Upper lobe of left lung (tissue), 6 donors: ENCODE data around the gene SYP. TPM values are rescaled to one million over a fixed set of nuclear protein-coding genes. Genes with fewer than 3 reads are reported as not detected.

Source experiments
- ATAC-seq, 2 donors: fragments of 200-7000 bp; cut with Tn5 transposase; one replicate each; pipeline ENCODE4 v1.9.1; 2022; ENCODE audit warnings: mild to moderate bottlenecking in 2 of 2, moderate library complexity in 2 of 2; ENCODE audit not compliant: low FRiP score in 2 of 2
- DNase-seq, 2 donors: peaks; one replicate each; pipeline ENCODE4 v3.0.0-alpha.2; 2019 to 2020
- H3K27ac ChIP-seq, 4 donors: fragments of 200-600 bp; sonication (generic); one replicate each; pipeline ENCODE4 v1.5.1; 2016 to 2019
- H3K27me3 ChIP-seq, 4 donors: fragments of 200-600 bp; sonication (generic); one replicate each; pipeline ENCODE4 v1.5.1; 2017 to 2019
- H3K36me3 ChIP-seq, 4 donors: fragments of 200-600 bp; sonication (generic); one replicate each; pipeline ENCODE4 v1.5.1; 2016 to 2019
- H3K4me1 ChIP-seq, 4 donors: fragments of 200-600 bp; sonication (generic); one replicate each; pipeline ENCODE4 v1.5.1; 2018 to 2019
- H3K4me3 ChIP-seq, 4 donors: fragments of 200-600 bp; sonication (generic); one replicate each; pipeline ENCODE4 v1.5.1; 2017 to 2019; ENCODE audit warnings: mild to moderate bottlenecking in 2 of 4, moderate library complexity in 1 of 4
- H3K9me3 ChIP-seq, 4 donors: fragments of 200-600 bp; sonication (generic); one replicate each; pipeline ENCODE4 v1.5.1; 2018 to 2019
- EP300 ChIP-seq, 4 donors: sonication (generic); formaldehyde crosslinking; IDR thresholded peaks; one replicate each; pipeline ENCODE4 v1.5.1; 2017; ENCODE audit warnings: antibody characterized with exemption in 4 of 4, control low read depth in 2 of 4
- POLR2A ChIP-seq, 4 donors: fragments of 450-650 bp; IDR thresholded peaks; one replicate each; pipeline ENCODE4 v1.5.1; 2016 to 2017; ENCODE audit warnings: antibody characterized with exemption in 4 of 4, mild to moderate bottlenecking in 2 of 4
- POLR2AphosphoS5 ChIP-seq, 2 donors: sonication (generic); formaldehyde crosslinking; IDR thresholded peaks; one replicate each; pipeline ENCODE4 v1.5.1; 2017; ENCODE audit warnings: antibody characterized with exemption in 2 of 2
- WGBS, 2 donors: methylation state at CpG; one replicate each; pipeline ENCODE4 v1.1.5; 2017 to 2018; 5-methylcytosine and 5-hydroxymethylcytosine counted together
- total RNA-seq, 6 donors: library from RNA; depleted of rRNA in 4 of 6; stranded (reverse); fragments of >200 nt in 4 of 6; gene quantifications; one replicate each; pipeline versions ENCODE4 v1.1.0 to v1.2.1, GENCODE V29; 2016 to 2021
- TF ChIP-seq, protein P1 (sequence below), 6 experiments: fragments of 450-650 bp in 4 of 6; fragments of 200-600 bp in 2 of 6; sonication (generic) in 2 of 6; IDR thresholded peaks; one replicate each; pipeline ENCODE4 v1.5.1; 2016 to 2019; ENCODE audit warnings: antibody characterized with exemption in 6 of 6
- donor health status: DM: no; HTN: no; CAD: no; lungs with moderate emphysema.
- donor health status: DM: no; HTN: yes; CAD: no; lungs with severe emphysema.

Gene SYP
- total RNA-seq, 6 donors from 2014 or later: 2.1 to 8.0 (median 4.3) TPM

DNA sequence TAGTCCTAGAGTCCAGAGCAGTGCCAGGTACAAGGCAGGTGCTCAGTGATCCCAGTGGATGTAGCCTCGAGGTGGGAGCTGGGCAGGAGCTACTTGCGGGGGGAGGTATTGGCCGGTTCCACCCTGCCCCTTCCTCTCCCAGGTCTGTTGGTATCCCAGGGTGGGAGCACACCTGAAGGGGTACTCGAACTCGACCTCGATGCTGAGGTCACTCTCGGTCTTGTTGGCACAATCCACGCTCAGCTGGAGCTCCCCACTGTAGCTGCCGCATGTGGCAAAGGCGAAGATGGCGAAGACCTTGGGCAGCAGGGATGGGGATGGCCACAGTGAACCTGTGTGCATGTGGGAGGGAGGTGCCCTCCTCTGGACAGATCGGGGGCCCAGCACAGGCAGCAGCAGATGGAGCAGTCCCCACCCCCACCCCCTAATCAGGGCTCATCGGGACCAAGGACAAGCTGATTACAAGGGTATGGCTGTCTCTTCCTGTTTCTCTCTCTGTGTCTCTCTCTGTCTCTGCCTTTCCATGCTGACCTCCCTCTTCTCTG lies 2.4 kb downstream of the SYP start:
- ATAC-seq (no peak), DNase-seq (no peak)
- no peaks in the 10 kb centered on the region for H3K9me3 ChIP-seq
- WGBS, 2 donors: 82% methylated on average over 12 of the region's 13 CpGs; no CpG with 5 or more reads in 1 of the 2 donors
- H3K27ac ChIP-seq: no peak overlapping the region
- no peak for TF ChIP-seq EP300 (IDR thresholded peaks at IDR 0.05)
- H3K36me3 ChIP-seq: no peaks in the 10 kb centered on the region
- peaks cover 0 to 17% (median 6%) of the 10 kb centered on the region in 4 donors for H3K4me1 ChIP-seq
- H3K27me3 ChIP-seq: no peaks in the 10 kb centered on the region
- H3K4me3 ChIP-seq: no peak overlapping the region

DNA sequence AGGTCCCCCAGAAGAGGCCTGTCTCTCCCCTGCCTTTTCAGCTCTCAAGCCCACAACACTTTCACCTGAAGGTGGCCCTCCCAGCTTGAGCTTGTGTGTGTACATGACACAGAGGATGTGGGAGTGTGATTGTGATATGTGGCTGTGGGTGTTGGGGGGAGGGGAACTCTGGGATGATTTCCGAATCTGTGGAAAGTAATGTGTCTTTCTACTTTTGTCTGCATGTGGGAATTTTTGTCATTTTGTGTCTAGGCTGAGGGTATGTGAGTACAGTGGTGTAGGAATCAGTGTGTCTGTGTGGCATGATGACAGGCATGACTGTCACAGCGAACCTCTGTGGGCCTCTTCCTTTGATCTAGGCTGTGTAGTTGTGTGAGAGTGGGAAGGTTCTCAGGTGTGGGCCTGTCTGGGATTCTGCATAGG lies 6.4 kb downstream of the SYP start:
- no peaks in the 10 kb centered on the region for H3K36me3 ChIP-seq
- WGBS, 2 donors: 69% methylated on average over 2 of the region's 2 CpGs; no CpG with 5 or more reads in 1 of the 2 donors

DNA sequence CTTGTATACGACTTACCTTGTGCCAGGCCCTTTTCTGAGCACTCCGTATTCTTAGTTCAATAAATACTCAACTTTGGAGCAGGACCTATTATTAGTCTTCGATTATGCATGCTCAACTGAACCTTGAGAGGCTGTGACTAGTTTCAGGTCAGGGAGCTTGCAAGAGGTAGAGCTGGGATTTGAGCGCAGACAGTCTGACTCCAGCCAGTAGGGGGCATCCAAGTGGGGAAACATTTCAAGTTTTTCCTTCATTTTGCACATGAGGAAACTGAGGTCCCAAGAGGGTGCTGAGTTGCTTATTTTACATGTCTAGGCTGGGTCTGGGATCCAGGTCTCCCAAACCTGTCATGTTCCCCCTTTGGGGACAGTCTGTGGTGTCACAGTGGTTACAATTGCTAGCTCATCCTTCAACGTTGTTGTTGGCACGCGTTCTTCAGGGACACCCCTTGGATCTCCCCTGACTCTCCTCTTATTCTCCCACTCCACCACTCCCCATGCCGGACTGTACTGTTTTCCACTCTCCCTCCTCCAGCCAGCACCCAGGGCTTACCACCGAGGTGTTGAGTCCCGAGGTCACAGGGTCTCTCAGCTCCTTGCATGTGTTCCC lies 7.2 kb downstream of the SYP start:
- 66 to 71% methylated on average over 7 to 10 of the region's 10 CpGs for WGBS, 2 donors
- ATAC-seq: no peak
- DNase-seq: no peak
- Histone ChIP-seq H3K9me3 (no peaks in the 10 kb centered on the region), H3K36me3 (no peaks in the 10 kb centered on the region), H3K4me1 (peaks cover 6 to 8% (median 7%) of the 10 kb centered on the region in 4 donors), H3K27ac (no peak overlapping the region), H3K4me3 (no peak overlapping the region), H3K27me3 (no peaks in the 10 kb centered on the region)
- no peak for TF ChIP-seq EP300 (IDR thresholded peaks at IDR 0.05)
- TF ChIP-seq, protein P1, sequence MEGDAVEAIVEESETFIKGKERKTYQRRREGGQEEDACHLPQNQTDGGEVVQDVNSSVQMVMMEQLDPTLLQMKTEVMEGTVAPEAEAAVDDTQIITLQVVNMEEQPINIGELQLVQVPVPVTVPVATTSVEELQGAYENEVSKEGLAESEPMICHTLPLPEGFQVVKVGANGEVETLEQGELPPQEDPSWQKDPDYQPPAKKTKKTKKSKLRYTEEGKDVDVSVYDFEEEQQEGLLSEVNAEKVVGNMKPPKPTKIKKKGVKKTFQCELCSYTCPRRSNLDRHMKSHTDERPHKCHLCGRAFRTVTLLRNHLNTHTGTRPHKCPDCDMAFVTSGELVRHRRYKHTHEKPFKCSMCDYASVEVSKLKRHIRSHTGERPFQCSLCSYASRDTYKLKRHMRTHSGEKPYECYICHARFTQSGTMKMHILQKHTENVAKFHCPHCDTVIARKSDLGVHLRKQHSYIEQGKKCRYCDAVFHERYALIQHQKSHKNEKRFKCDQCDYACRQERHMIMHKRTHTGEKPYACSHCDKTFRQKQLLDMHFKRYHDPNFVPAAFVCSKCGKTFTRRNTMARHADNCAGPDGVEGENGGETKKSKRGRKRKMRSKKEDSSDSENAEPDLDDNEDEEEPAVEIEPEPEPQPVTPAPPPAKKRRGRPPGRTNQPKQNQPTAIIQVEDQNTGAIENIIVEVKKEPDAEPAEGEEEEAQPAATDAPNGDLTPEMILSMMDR (IDR thresholded peaks at IDR 0.05): peak in 5 of 6 experiments; percentile 18 to 47 (median 31)

More for the DNA sequence above, 6.4 kb downstream of the SYP start:
- Histone ChIP-seq H3K4me3 (no peak overlapping the region), H3K4me1 (peaks cover 6 to 8% (median 7%) of the 10 kb centered on the region in 4 donors), H3K9me3 (no peaks in the 10 kb centered on the region), H3K27me3 (no peaks in the 10 kb centered on the region), H3K27ac (no peak overlapping the region)
- ATAC-seq (no peak), DNase-seq (no peak)
- no peak for TF ChIP-seq POLR2A (IDR thresholded peaks at IDR 0.05)
- TF ChIP-seq EP300 (IDR thresholded peaks at IDR 0.05): no peak
- no peak for TF ChIP-seq POLR2AphosphoS5 (IDR thresholded peaks at IDR 0.05)
- TF ChIP-seq, protein P1 (IDR thresholded peaks at IDR 0.05): no peak

DNA sequence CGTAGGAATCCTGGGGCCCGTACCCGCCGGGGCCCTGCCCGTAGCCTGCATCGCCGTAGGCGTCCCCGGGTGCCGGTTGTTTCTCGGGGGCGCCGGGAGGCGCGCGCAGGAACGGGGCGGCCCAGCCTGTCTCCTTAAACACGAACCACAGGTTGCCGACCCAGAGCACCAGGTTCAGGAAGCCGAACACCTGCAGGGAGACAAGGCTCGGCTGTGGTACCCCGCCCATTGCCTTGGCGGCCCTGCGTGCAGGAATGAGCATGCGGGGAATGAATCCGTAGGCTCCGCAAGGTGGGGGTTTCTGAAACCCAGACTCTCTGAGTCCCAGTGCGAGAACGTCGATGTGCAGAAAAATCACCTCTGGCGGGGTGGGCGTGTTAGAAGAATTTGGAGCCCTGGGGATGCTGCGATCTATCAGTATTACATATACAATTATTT lies 8.4 kb downstream of the SYP start:
- Histone ChIP-seq H3K27ac (peak overlapping the region; percentile 82 to 90 (median 85)), H3K9me3 (no peaks in the 10 kb centered on the region), H3K36me3 (no peaks in the 10 kb centered on the region), H3K4me1 (peaks cover 6 to 8% (median 7%) of the 10 kb centered on the region in 4 donors), H3K4me3 (peak overlapping the region; percentile 51 to 74 (median 60)), H3K27me3 (no peaks in the 10 kb centered on the region)
- WGBS, 2 donors: 5 to 43% methylated on average over 6 to 17 of the region's 34 CpGs
- ATAC-seq (no peak), DNase-seq (peak in 1 of 2 donors; percentile 89)
- TF ChIP-seq POLR2AphosphoS5 (IDR thresholded peaks at IDR 0.05) (no peak), EP300 (IDR thresholded peaks at IDR 0.05) (no peak), POLR2A (IDR thresholded peaks at IDR 0.05) (no peak)
- TF ChIP-seq, protein P1 (IDR thresholded peaks at IDR 0.05): no peak

DNA sequence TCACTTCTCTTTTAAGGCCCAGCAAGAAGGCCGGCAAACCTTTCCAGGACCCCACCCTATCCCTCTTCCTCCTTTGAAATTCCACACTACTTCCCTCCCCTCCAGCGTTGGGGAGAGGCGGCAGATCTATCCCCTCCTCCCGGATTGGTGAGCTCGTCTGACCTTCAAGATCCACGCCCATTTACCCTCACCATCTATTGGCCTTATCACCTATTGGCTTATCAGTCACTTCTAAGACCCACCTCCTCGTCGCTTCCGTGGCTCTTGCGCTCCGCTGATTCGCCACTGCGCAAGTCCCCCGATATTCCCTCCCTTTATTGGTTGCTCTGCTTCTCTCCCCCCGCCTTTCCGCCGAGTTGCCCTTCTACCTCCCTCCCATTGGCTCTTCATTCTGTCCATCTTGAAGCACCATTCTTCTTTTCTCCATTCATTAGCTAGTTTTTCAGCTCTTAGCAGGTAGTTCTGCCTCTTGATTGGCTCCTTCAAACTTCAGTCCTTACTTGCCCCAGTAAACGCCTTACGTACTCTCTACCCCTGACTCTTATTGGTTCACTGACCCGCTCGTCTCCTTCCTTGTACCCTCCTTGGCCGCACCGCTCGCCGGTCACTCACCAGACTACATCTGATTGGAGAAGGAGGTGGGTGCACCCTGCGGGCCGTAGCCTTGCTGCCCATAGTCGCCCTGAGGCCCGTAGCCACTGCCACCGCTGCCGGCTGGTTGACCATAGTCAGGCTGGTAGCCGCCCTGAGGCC lies 9.0 kb downstream of the SYP start:
- 0 to 27% methylated on average over 24 of the region's 32 CpGs for WGBS, 2 donors
- ATAC-seq (peak; percentile 94), DNase-seq (peak in 1 of 2 donors; percentile 95)
- H3K27ac ChIP-seq: peak overlapping the region; percentile 82 to 90 (median 86)
- H3K9me3 ChIP-seq: no peaks in the 10 kb centered on the region
- peak overlapping the region; percentile 51 to 74 (median 60) for H3K4me3 ChIP-seq
- H3K36me3 ChIP-seq: no peaks in the 10 kb centered on the region
- H3K27me3 ChIP-seq: no peaks in the 10 kb centered on the region
- peak in 3 of 4 donors; percentile 72 to 87 (median 85) for TF ChIP-seq POLR2A (IDR thresholded peaks at IDR 0.05)
- peak; percentile 17 to 86 for TF ChIP-seq POLR2AphosphoS5 (IDR thresholded peaks at IDR 0.05)
- TF ChIP-seq EP300 (IDR thresholded peaks at IDR 0.05): no peak
- TF ChIP-seq, protein P1 (IDR thresholded peaks at IDR 0.05): peak in 2 of 6 experiments; percentile 13 to 28
- H3K4me1 ChIP-seq: peaks cover 6 to 8% (median 7%) of the 10 kb centered on the region in 4 donors
